Activated CD8-positive, alpha-beta T cell treated with anti-CD3 and anti-CD28 coated beads for 36 hours (primary cell): ENCODE measurements around the gene CCNC. TPM values are rescaled to one million over a fixed set of nuclear protein-coding genes. Genes with fewer than 3 reads are reported as not detected.

Experiments used
- ATAC-seq: fragments of 200-7000 bp; cut with Tn5 transposase; one replicate; pipeline ENCODE4 v1.10.0; 2021; ENCODE audit warnings: mild to moderate bottlenecking, moderate library complexity
- CTCF ChIA-PET: fragments of 350-600 bp; sonication (Branson Sonifier 250); formaldehyde crosslinking; loops from one replicate; lab custom pipeline; 2021; ENCODE audit warnings: antibody characterized with exemption; lab: Charles Lee
- POLR2A ChIA-PET: fragments of 350-600 bp; sonication (Branson Sonifier 250); formaldehyde crosslinking; loops from one replicate; lab custom pipeline; 2021; ENCODE audit warnings: antibody characterized with exemption; lab: Charles Lee
- DNase-seq: peaks from one replicate; pipeline ENCODE4 v3.0.0-alpha.2; 2020
- H3K27ac Mint-ChIP-seq: one replicate; pipeline ENCODE4 v1.8.0; 2021; ENCODE audit warnings: mild to moderate bottlenecking, mixed read lengths
- H3K27me3 Mint-ChIP-seq: one replicate; pipeline ENCODE4 v1.8.0; 2021; ENCODE audit warnings: mixed read lengths
- H3K36me3 Mint-ChIP-seq: one replicate; pipeline ENCODE4 v1.8.0; 2021; ENCODE audit warnings: low read depth, mixed read lengths
- H3K4me1 Mint-ChIP-seq: one replicate; pipeline ENCODE4 v1.8.0; 2021; ENCODE audit warnings: low read depth, mixed read lengths
- H3K4me3 Mint-ChIP-seq: one replicate; pipeline ENCODE4 v1.8.0; 2021; ENCODE audit warnings: mild to moderate bottlenecking, moderate library complexity, mixed read lengths
- H3K9me3 Mint-ChIP-seq: one replicate; pipeline ENCODE4 v1.8.0; 2021; ENCODE audit warnings: mixed read lengths
- intact Hi-C: fragments of 100-400 bp; cut with micrococcal nuclease; formaldehyde crosslinking; loops from one replicate; pipeline ENCODE4 v1.10.0; 2022
- total RNA-seq, 2 experiments: library from RNA; stranded (reverse); gene quantifications; one replicate each; pipeline ENCODE4 v1.2.3, GENCODE V29; 2021
- TF ChIP-seq, protein P1 (sequence below): fragments of 200-600 bp; IDR thresholded peaks from one replicate; pipeline ENCODE4 v1.8.0; 2022; ENCODE audit warnings: antibody characterized with exemption, mild to moderate bottlenecking

CCNC gene
- total RNA-seq, 2 experiments from 2014 or later: 72.3 to 75.4 TPM

DNA sequence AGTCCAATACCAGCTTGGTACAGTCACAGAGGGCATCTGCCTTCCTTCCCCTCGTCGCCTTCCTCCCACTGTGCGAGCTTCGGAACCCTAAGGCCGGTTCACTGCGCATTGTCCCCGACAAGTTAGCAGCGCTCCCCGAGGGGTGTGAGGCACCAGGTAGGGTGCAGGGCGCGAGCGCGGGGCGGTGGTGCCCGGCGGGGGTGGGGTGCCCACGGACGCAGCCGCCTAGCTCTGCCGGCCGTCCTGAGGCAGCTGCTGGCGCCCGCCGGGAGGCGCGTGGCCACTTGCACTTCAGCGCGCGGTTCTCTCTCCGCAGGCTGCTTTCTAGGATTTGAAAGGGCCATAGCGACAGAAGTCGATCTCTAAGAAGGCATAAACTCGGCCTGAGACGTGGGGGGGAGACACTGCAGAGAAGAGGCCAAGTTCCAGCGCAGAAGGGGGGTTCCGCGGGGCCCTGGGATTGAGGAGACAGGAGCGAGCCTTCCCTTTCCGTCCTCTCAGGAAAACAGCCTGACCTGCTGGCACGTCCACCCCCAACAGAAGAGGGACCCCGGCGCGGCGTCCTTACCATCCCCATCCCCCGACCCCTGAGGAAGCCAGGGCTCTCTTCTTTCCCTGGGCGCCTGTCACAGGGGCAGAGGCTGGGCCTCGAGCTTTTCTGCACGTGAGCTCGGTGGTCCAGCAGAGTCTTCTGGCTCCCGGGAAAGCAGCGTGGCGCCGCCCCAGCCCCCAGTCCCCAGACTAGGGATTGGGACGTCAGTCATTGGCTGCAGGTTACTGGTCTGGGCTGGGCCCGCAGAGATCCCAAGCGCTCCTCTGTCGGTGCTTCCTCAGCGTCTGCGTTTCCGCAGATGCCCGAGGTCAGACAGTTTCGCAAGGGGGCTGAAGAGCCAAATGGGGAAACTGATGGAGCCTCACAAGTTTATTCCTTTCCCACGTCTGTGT is 22.5 kb upstream of the CCNC start:
- POLR2A ChIA-PET: interaction anchor here (3.0 kb wide), 1 partner anchor 14 kb away, joined by 9 read pairs; no protein-coding TSS in a partner anchor
- Mint-ChIP-seq H3K27me3 (peaks cover 67% of the 10 kb centered on the region), H3K36me3 (no peaks in the 10 kb centered on the region), H3K4me1 (peaks cover 22% of the 10 kb centered on the region), H3K27ac (no peak overlapping the region), H3K4me3 (no peak overlapping the region), H3K9me3 (peaks cover 3% of the 10 kb centered on the region)
- intact Hi-C loops: no loop called here
- ATAC-seq (no peak), DNase-seq (no peak)
- TF ChIP-seq, protein P1, sequence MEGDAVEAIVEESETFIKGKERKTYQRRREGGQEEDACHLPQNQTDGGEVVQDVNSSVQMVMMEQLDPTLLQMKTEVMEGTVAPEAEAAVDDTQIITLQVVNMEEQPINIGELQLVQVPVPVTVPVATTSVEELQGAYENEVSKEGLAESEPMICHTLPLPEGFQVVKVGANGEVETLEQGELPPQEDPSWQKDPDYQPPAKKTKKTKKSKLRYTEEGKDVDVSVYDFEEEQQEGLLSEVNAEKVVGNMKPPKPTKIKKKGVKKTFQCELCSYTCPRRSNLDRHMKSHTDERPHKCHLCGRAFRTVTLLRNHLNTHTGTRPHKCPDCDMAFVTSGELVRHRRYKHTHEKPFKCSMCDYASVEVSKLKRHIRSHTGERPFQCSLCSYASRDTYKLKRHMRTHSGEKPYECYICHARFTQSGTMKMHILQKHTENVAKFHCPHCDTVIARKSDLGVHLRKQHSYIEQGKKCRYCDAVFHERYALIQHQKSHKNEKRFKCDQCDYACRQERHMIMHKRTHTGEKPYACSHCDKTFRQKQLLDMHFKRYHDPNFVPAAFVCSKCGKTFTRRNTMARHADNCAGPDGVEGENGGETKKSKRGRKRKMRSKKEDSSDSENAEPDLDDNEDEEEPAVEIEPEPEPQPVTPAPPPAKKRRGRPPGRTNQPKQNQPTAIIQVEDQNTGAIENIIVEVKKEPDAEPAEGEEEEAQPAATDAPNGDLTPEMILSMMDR: no peak
- CTCF ChIA-PET: interaction anchor here (0.6 to 7.6 kb wide), 3 partner anchors 18 to 874 kb away, joined by 3 to 93 read pairs (median 21); partner anchors contain the start of gene SIM1

DNA sequence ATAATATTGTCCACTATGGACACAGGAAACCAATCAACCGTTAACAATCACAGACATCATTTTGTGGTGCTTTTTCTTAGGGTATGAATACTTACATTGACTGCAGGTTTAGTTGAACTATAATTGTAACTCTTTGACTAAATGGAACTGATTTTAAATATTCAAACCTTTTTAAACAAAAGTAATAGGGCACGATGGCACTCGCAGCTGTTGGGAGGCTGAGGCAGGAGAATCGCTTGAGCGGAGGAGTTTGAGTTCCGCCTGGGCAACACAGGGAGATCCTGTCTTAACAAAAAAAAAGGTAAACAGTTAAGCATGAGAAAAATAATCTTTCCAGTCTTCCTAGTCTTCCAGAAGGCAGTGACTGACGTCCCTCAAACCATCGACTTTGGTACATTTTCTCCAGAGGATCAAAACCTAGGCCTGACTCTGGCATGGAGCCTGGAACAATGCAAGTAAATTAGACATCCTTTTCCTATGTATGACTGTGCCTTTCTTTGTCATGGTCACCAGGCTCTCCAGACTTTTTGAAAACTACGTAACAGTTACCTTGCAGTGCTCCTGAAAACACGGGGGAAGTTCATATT is 21.5 kb upstream of the CCNC start:
- ChIA-PET CTCF (interaction anchor here (0.6 to 7.6 kb wide), 8 partner anchors 14 to 875 kb away, joined by 3 to 93 read pairs (median 12); partner anchors contain the start of gene SIM1), POLR2A (interaction anchor here (0.9 to 3.0 kb wide), 2 partner anchors 15 to 23 kb away, joined by 3 to 9 read pairs; no protein-coding TSS in a partner anchor)
- Mint-ChIP-seq H3K4me1 (peaks cover 22% of the 10 kb centered on the region), H3K36me3 (no peaks in the 10 kb centered on the region), H3K27ac (no peak overlapping the region), H3K27me3 (peaks cover 60% of the 10 kb centered on the region), H3K4me3 (peak overlapping the region; percentile 75), H3K9me3 (no peaks in the 10 kb centered on the region)
- DNase-seq: no peak
- TF ChIP-seq, protein P1: no peak
- no peak for ATAC-seq
- intact Hi-C loops: no loop called here

DNA sequence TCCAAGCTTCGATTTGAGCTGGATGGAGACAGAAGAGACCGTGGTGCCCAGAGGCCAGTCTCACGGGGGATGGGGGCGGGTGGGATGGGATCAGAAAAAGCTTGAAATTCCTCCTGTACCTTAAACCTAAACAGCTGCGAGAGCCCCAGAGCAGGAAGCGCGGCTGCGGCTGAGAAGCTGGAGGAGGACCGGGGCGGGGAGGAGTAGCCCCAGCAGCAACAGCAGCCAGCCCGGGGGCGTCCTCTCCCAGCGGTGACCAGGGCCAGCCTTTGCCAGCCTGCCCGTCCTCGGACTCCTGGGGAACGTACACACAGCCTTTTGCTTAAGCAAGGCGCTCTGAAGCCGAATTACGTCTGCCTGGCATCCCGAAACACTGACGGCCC is 20.8 kb upstream of the CCNC start:
- Mint-ChIP-seq H3K4me1 (peaks cover 22% of the 10 kb centered on the region), H3K27me3 (peaks cover 57% of the 10 kb centered on the region)

DNA sequence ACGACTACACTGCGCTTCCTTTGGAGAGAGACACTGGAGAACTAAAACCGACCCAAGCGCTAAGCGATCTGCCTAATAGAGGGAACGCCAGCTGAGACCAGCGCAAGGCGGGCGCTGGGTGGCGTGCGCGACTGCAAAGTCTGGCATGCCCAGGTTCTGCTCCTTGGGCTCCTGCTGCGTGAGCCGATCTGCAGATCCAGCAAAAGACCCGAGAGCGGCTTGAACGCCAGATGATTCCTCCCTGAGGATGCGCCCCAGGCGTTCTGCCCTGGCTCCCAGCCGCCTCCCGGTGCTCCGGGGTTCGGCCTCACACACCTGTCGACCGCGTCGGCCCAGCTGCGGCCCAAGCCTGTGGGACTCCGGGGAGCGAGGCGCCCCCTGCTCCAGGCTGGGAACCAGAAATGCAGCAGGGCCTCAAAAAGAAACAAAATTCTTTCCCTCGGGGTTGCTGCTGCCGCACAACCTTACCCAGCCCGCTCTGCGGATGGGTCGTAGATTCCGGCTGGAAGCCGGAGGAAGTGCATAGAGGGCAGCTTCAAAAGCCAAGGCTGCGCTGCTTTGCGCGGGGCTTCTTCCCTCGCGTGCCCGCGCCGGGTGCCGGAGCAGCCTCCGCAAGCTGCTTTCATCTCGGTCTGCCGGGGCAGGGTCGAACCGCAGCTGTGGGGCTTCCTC is 20.3 kb upstream of the CCNC start:
- DNase-seq (peak; percentile 82), ATAC-seq (peak; percentile 93)
- TF ChIP-seq, protein P1: peak; percentile 71
- Mint-ChIP-seq H3K4me1 (peaks cover 22% of the 10 kb centered on the region), H3K27me3 (peaks cover 54% of the 10 kb centered on the region), H3K4me3 (peak overlapping the region; percentile 75), H3K9me3 (no peaks in the 10 kb centered on the region), H3K36me3 (no peaks in the 10 kb centered on the region), H3K27ac (no peak overlapping the region)
- intact Hi-C loops: loop anchor here (1.0 kb wide), 1 partner anchor 158 kb away; no protein-coding TSS in a partner anchor
- ChIA-PET CTCF (interaction anchor here (0.7 to 7.6 kb wide), 30 partner anchors 11 to 279 kb away, joined by 3 to 93 read pairs (median 6); partner anchors contain the start of gene CCNC), POLR2A (interaction anchor here (0.9 to 3.5 kb wide), 6 partner anchors 16 to 158 kb away, joined by 3 to 15 read pairs (median 4); partner anchors contain the start of gene CCNC)

More for the DNA sequence above, 20.8 kb upstream of the CCNC start:
- TF ChIP-seq, protein P1: no peak
- DNase-seq (no peak), ATAC-seq (peak; percentile 34)
- ChIA-PET POLR2A (interaction anchor here (0.9 to 3.5 kb wide), 4 partner anchors 16 to 22 kb away, joined by 3 to 15 read pairs (median 8); partner anchors contain the start of gene CCNC), CTCF (interaction anchor here (0.7 to 7.6 kb wide), 21 partner anchors 10 to 279 kb away, joined by 3 to 93 read pairs (median 6); partner anchors contain the start of gene CCNC)
- Mint-ChIP-seq H3K36me3 (no peaks in the 10 kb centered on the region), H3K4me3 (peak overlapping the region; percentile 75), H3K27ac (no peak overlapping the region), H3K9me3 (no peaks in the 10 kb centered on the region)
- intact Hi-C loops: no loop called here
